B cell (primary cell): ENCODE results near the gene JADE3. TPM values are rescaled to one million over a fixed set of nuclear protein-coding genes. Genes with fewer than 3 reads are reported as not detected.

Source experiments
- ATAC-seq: fragments of 200-7000 bp; cut with Tn5 transposase; one replicate; pipeline ENCODE4 v1.10.0; 2021; ENCODE audit warnings: low read depth, mild to moderate bottlenecking, moderate number of reproducible peaks, moderate library complexity
- CTCF ChIA-PET: fragments of 350-600 bp; sonication (Branson Sonifier 250); formaldehyde crosslinking; loops from one replicate; lab custom pipeline; 2021; ENCODE audit warnings: antibody characterized with exemption, inconsistent platforms; lab: Charles Lee
- POLR2A ChIA-PET: fragments of 350-600 bp; sonication (Branson Sonifier 250); formaldehyde crosslinking; loops from one replicate; lab custom pipeline; 2021; ENCODE audit warnings: antibody characterized with exemption; lab: Charles Lee
- DNase-seq: peaks from one replicate; pipeline ENCODE4 v3.0.0; 2013
- H2AFZ ChIP-seq: 2 replicates; pipeline ENCODE4 v1.6.1; 2012; ENCODE audit warnings: mild to moderate bottlenecking, low read depth, low read length; ENCODE audit not compliant: insufficient read depth, poor library complexity, severe bottlenecking
- H3K27ac ChIP-seq, 2 donors: 1 replicate in 1 of 2; 2 replicates in 1 of 2; pipeline ENCODE4 v1.5.1; 2012 to 2013; ENCODE audit warnings: low read length in 2 of 2, mild to moderate bottlenecking in 2 of 2, moderate library complexity in 1 of 2
- H3K27me3 ChIP-seq, 4 experiments: fragments of 200-600 bp in 1 of 4; sonication (generic) in 1 of 4; replicated peaks in 1 of 4; 1 replicate in 2 of 4; 2 replicates in 2 of 4; pipeline versions ENCODE4 v1.6.1 to v1.7.0; 2013 to 2016; ENCODE audit warnings: low read length in 3 of 4, mild to moderate bottlenecking in 2 of 4, mixed read lengths in 1 of 4, moderate library complexity in 1 of 4; ENCODE audit not compliant: insufficient read depth in 4 of 4, control insufficient read depth in 3 of 4; ENCODE audit errors: control extremely low read depth in 1 of 4
- H3K36me3 ChIP-seq, 2 experiments: replicated peaks in 1 of 2; 1 replicate in 1 of 2; 2 replicates in 1 of 2; pipeline versions ENCODE4 v1.6.1 to v1.7.1; 2013; ENCODE audit warnings: low read length in 1 of 2; ENCODE audit not compliant: insufficient read depth in 2 of 2, control insufficient read depth in 1 of 2; ENCODE audit errors: control extremely low read depth in 1 of 2, extremely low read depth in 1 of 2
- H3K4me1 ChIP-seq, 2 donors: fragments of 200-600 bp in 1 of 2; sonication (generic) in 1 of 2; 1 replicate in 1 of 2; 2 replicates in 1 of 2; pipeline versions ENCODE4 v1.5.1 to v1.6.1; 2013 to 2017; ENCODE audit warnings: low read length in 2 of 2; ENCODE audit not compliant: control insufficient read depth in 2 of 2, insufficient read depth in 2 of 2
- H3K4me2 ChIP-seq: replicated peaks from 2 replicates; pipeline ENCODE3; 2012; ENCODE audit warnings: mild to moderate bottlenecking, low read depth, low read length; ENCODE audit not compliant: poor library complexity, severe bottlenecking
- H3K4me3 ChIP-seq, 5 experiments: fragments of 200-600 bp in 1 of 5; sonication (generic) in 1 of 5; 1 replicate in 3 of 5; 2 replicates in 2 of 5; pipeline versions ENCODE4 v1.5.1 to v1.7.0; 2011 to 2016; ENCODE audit warnings: low read length in 4 of 5, mild to moderate bottlenecking in 4 of 5, low read depth in 2 of 5, control low read depth in 1 of 5, moderate library complexity in 1 of 5; ENCODE audit not compliant: insufficient read depth in 1 of 5; ENCODE audit errors: control extremely low read depth in 1 of 5, extremely low read depth in 1 of 5
- H3K79me2 ChIP-seq: fragments of 200-600 bp; sonication (generic); one replicate; pipeline ENCODE4 v1.6.0; 2016; ENCODE audit warnings: low read length; ENCODE audit not compliant: control insufficient read depth, insufficient read depth
- H3K9ac ChIP-seq: fragments of 200-600 bp; sonication (generic); 2 replicates; pipeline ENCODE4 v1.6.1; 2017; ENCODE audit warnings: mild to moderate bottlenecking, low read length, moderate library complexity
- H3K9me3 ChIP-seq, 3 donors: one replicate each; pipeline versions ENCODE4 v1.6.1 to v1.7.1; 2013; ENCODE audit warnings: low read length in 2 of 3; ENCODE audit not compliant: control insufficient read depth in 2 of 3, insufficient read depth in 1 of 3; ENCODE audit errors: control extremely low read depth in 1 of 3
- H4K20me1 ChIP-seq: 2 replicates; pipeline ENCODE4 v1.6.0; 2012; ENCODE audit warnings: mild to moderate bottlenecking, low read length; ENCODE audit not compliant: insufficient read depth, control insufficient read depth, poor library complexity, severe bottlenecking
- H3K27ac Mint-ChIP-seq: one replicate; pipeline ENCODE4 v1.8.0; 2021; ENCODE audit warnings: mixed read lengths
- H3K27me3 Mint-ChIP-seq: one replicate; pipeline ENCODE4 v1.8.0; 2021; ENCODE audit warnings: mixed read lengths
- H3K4me1 Mint-ChIP-seq: one replicate; pipeline ENCODE4 v1.8.0; 2021; ENCODE audit warnings: mixed read lengths
- H3K4me3 Mint-ChIP-seq: one replicate; pipeline ENCODE4 v1.8.0; 2021; ENCODE audit warnings: mixed read lengths
- H3K9me3 Mint-ChIP-seq: one replicate; pipeline ENCODE4 v1.8.0; 2022; ENCODE audit warnings: mixed read lengths; ENCODE audit not compliant: insufficient read depth
- CTCF ChIP-seq: fragments of 200-600 bp; IDR thresholded peaks from one replicate; pipeline ENCODE4 v1.8.0; 2022; ENCODE audit warnings: antibody characterized with exemption, mild to moderate bottlenecking
- EZH2 ChIP-seq: IDR thresholded peaks from 2 replicates; pipeline ENCODE4 v1.6.1; 2012; ENCODE audit warnings: borderline replicate concordance, low read depth, mild to moderate bottlenecking, moderate library complexity, low read length; ENCODE audit not compliant: insufficient read depth, poor library complexity, severe bottlenecking
- WGBS: methylation state at CpG from one replicate; pipeline ENCODE4 v1.1.5; 2013; ENCODE audit warnings: missing lambda C conversion rate; ENCODE audit not compliant: insufficient coverage; 5-methylcytosine and 5-hydroxymethylcytosine counted together
- intact Hi-C: fragments of 100-400 bp; cut with micrococcal nuclease; formaldehyde crosslinking; loops from one replicate; pipeline ENCODE4 v1.10.0; 2022
- polyA minus RNA-seq: library from RNA; depleted of rRNA, polyadenylated mRNA; stranded (reverse); fragments of >200 nt; gene quantifications from 2 replicates; pipeline ENCODE4 v1.2.3, GENCODE V29; 2012
- polyA plus RNA-seq: library from polyadenylated mRNA; depleted of rRNA; stranded (reverse); fragments of >200 nt; gene quantifications from 2 replicates; pipeline ENCODE4 v1.2.3, GENCODE V29; 2012
- total RNA-seq, 2 donors: library from RNA; stranded (reverse); fragments of 120-200 nt in 1 of 2; gene quantifications; 1 replicate in 1 of 2; 2 replicates in 1 of 2; pipeline versions ENCODE4 v1.2.3 to v1.2.4, GENCODE V29; 2013 to 2022

The JADE3 gene
- total RNA-seq, result 22.2 and 23.4 TPM in 2 replicates
- total RNA-seq (2013), result 6.2 TPM
- polyA plus RNA-seq, result 3.6 TPM in 2 replicates
- 4.4 and 5.4 TPM in 2 replicates for polyA minus RNA-seq

- H3K9me3 ChIP-seq, result no peaks in the 10 kb centered on the region
- Mint-ChIP-seq H3K27ac (peak within 1 kb of the TSS; percentile 78), H3K27me3 (no peaks in the 10 kb centered on the region), H3K4me1 (peaks cover 28% of the 10 kb centered on the region), H3K9me3 (no peaks in the 10 kb centered on the region), H3K4me3 (peak within 1 kb of the TSS; percentile 93)
- 1% methylated on average over 22 of the region's 64 CpGs for WGBS
- ChIA-PET CTCF (interaction anchor here (0.6 to 4.4 kb wide), 15 partner anchors 9 to 119 kb away, joined by 3 to 31 read pairs (median 4); no protein-coding TSS in a partner anchor), POLR2A (interaction anchor here (1.0 to 1.5 kb wide), 3 partner anchors 8 to 233 kb away, joined by 3 to 4 read pairs (median 3); partner anchors contain the start of gene RBM10)
- ATAC-seq, result peak; percentile 73
- peaks cover 5 to 22% of the 10 kb centered on the region in 2 donors for H3K4me1 ChIP-seq
- peaks cover 36% of the 10 kb centered on the region for H3K79me2 ChIP-seq
- peak within 1 kb of the TSS; percentile 33 to 70 (median 66) for H3K4me3 ChIP-seq
- peak within 1 kb of the TSS in 1 of 2 donors; percentile 36 for H3K27ac ChIP-seq
- peak within 1 kb of the TSS; percentile 77 for H3K4me2 ChIP-seq
- intact Hi-C loops, result loop anchor here (2.0 to 5.0 kb wide), 3 partner anchors 23 to 57 kb away; no protein-coding TSS in a partner anchor
- H3K27me3 ChIP-seq, result no peaks in the 10 kb centered on the region
- peak within 1 kb of the TSS; percentile 64 for H3K9ac ChIP-seq
- no peaks in the 10 kb centered on the region for H3K36me3 ChIP-seq
- H4K20me1 ChIP-seq, result no peaks in the 10 kb centered on the region
- TF ChIP-seq EZH2, result no peak
- no peak for TF ChIP-seq CTCF
- DNase-seq, result peak; percentile 76
- peak within 1 kb of the TSS; percentile 62 for H2AFZ ChIP-seq
Measured at GRCh38 chrX:46912098-46912602, at the start of gene JADE3. Gene JADE3, plus strand, starts transcription at chrX:46912421. Its CDS starts 72,474 bp downstream, at chrX:46984895.

GRCh38 chrX:46863072-46863471 lies 49.1 kb upstream of the JADE3 start:
- Histone ChIP-seq H3K36me3 (peaks cover 0 to 9% of the 10 kb centered on the region in 2 experiments), H3K9me3 (no peaks in the 10 kb centered on the region)
- POLR2A ChIA-PET, result no interaction called here

More at GRCh38 chrX:46863072-46863471, 49.1 kb upstream of the JADE3 start:
- Histone ChIP-seq H3K27ac (no peak overlapping the region), H4K20me1 (no peaks in the 10 kb centered on the region), H3K9ac (no peak overlapping the region), H3K27me3 (no peaks in the 10 kb centered on the region), H3K79me2 (peaks cover 18% of the 10 kb centered on the region), H3K4me2 (no peak overlapping the region), H2AFZ (no peak overlapping the region), H3K4me1 (no peaks in the 10 kb centered on the region), H3K4me3 (no peak overlapping the region)
- DNase-seq, result no peak
- TF ChIP-seq EZH2, result no peak
- no peak for TF ChIP-seq CTCF
- CTCF ChIA-PET, result no interaction called here
- no peak for ATAC-seq
- Mint-ChIP-seq H3K4me1 (peaks cover 14% of the 10 kb centered on the region), H3K9me3 (no peaks in the 10 kb centered on the region), H3K4me3 (no peak overlapping the region), H3K27ac (no peak overlapping the region), H3K27me3 (no peaks in the 10 kb centered on the region)
- intact Hi-C loops, result no loop called here
- WGBS, result no CpG with 5 or more reads among the region's 2 CpGs
